ENCODE results near the gene SLC22A16.

GRCh38 chr6:110509617-110510241, 33.3 kb upstream of the SLC22A16 start:
- no peak for TF ChIP-seq EP300 (IDR thresholded peaks at IDR 0.05)
- TF ChIP-seq POLR2A (IDR thresholded peaks at IDR 0.05) = no peak
- TF ChIP-seq CTCF (IDR thresholded peaks at IDR 0.05) = no peak

All from tibial nerve (tissue), 4 donors.